HTR-8/SVneo (cell line): ENCODE measurements around the gene GBE1.
"Not testable (repeated sequence)": the region's sequence is repeated elsewhere in the genome, so short reads cannot be mapped to it uniquely, and the experiment has no call there.

ENCODE experiments used
- DNase-seq: peaks from one replicate; pipeline ENCODE4 v3.0.0; 2011; ENCODE audit warnings: low spot score, mixed read lengths; ENCODE audit not compliant: insufficient read length
- FAIRE-seq: peaks from 2 replicates; lab custom pipeline; 2011; peaks lifted over from hg19 to GRCh38; lab: Jason Lieb, UNC

Gene GBE1

DNA sequence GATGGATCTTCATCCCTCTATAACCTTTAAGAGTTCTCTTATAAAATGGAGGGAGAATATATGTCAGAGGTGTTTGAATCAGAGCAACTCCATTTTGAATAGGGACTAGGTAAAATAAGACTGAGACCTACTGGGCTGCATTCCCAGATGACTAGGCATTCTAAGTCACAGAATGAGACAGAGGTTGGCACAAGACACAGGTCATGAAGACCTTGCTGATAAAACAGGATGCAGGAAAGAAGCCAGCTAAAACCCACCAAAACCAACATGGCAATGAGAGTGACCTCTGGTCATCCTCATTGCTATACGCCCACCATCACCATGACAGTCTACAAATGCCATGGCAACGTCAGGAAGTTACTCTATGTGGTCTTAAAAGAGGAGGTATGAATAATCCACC lies 211.0 kb downstream of the GBE1 start:
- FAIRE-seq (no peak), DNase-seq (no peak)

- DNase-seq (no peak), FAIRE-seq (no peak)
These were observed 211.6 kb downstream of the GBE1 start for GRCh38 chr3:81549831-81550230.

GRCh38 chr3:81549388-81549787 lies 212.1 kb downstream of the GBE1 start:
- DNase-seq (no peak), FAIRE-seq (no peak)

DNA sequence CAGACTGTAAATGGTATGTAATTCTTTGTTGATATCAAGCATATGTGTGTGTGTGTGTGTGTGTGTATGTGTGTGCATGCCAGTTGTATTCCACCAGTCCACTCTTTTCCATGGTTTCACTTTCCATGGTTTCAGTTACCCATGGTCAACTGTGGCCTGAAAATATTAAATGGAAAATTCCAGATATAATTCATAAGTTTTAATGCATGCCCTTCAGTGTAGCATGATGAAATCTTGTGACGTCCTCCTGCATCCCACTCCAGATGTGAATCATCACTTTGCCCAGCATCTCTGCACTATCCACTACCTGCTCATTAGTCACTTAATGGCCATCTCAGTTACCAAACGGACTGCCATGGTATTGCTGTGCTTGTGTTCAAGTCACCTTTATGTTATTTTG lies 215.9 kb downstream of the GBE1 start:
- DNase-seq (no peak), FAIRE-seq (no peak)

- no peak for FAIRE-seq
- no peak for DNase-seq
These were observed 217.1 kb downstream of the GBE1 start for GRCh38 chr3:81544385-81544784.

DNA sequence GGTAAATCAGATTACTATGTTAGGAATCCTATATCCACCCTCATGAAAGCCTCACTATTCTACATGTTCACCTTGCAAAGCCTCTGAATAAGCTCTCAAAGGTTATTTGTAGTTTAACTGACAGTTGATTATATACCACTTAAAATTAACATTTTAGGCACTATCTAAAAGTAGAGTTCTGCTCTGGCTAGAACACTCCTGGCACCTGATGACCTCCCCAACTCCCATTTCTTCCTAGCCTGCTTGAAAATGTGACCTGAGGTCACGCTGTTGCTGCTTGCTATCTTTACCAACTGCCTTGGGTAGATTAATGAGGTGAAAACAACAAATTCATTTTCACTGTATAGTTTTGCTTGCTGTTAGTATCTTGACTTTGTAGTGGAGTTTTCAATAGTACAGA lies 220.7 kb downstream of the GBE1 start:
- no peak for DNase-seq
- FAIRE-seq = no peak

DNA sequence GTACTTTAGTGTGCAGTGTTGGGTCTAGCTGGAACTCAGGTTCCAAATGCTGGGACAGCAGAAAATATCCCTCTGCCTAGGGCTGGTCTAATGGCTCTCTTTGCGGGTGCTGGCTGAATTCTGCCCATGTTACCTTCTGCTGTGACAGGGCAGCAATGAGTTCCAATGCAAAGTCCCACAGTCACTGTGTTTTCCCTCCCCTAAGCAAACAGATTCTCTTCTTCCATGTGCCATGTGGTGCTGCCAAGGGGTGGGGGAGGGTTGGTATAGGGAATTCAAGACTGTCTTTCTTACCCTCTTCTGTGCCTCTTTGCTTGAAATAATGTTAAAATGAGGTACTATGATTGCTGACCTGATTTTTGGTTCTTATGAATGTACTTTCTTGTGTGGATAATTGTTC lies 229.6 kb downstream of the GBE1 start:
- no peak for DNase-seq
- FAIRE-seq = no peak

DNA sequence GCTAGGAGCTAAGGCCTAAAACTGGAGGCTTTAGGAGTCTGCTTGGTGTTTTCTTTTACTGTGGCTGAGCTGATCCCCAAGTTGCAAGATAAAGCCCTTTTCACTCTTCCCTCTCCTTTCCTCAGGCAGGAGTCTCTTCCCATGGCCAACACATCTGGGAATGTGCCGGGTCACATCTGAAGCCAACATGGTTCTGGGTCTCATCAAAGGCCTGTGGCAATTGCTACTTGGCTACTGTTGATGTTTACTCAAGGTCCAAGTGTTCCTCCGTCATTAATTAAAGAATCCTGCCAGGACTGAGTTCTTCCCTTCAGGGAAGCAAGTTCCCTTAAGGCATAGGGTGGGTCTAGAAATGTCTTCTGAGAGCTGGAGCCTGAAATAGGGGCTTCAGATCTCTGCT lies 230.2 kb downstream of the GBE1 start:
- FAIRE-seq (no peak), DNase-seq (no peak)

DNA sequence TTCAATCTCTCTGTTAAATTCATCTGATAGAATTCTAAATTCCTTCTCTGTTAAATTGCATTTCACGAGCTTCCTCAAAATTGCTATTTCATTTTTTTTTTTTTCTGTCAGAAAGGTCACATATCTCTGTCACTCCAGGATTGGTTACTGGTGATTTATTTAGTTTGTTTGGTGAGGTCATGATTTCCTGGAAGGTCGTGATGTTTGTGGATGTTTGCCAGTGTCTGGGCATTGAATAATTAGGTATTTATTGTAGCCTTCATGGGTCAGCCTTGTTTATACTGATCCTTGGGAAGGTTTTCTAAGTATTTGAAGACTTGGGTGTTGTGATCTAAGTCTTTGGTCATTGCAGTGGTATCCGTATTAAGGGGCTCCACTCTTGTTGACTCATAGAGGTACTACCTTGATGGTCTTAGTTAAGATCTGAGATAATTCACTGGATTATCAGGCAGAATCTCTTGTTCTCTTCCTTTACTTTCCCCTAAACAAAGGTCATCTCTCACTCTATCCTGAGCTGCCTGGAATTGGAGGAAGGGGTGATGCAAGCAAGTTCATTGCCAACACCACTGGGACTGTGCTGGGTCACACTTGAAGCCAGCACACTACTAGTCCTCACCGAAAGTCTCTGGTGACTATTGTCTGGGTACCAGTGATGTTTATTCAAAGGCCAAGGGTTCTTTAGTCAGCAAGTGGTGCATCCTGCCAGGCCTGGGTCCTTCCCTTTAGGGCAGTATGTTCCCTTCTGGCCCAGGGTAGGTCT lies 231.1 kb downstream of the GBE1 start:
- DNase-seq = no peak
- no peak for FAIRE-seq

- no peak for DNase-seq
- no peak for FAIRE-seq
These were observed 239.6 kb downstream of the GBE1 start for GRCh38 chr3:81521855-81522254.

DNA sequence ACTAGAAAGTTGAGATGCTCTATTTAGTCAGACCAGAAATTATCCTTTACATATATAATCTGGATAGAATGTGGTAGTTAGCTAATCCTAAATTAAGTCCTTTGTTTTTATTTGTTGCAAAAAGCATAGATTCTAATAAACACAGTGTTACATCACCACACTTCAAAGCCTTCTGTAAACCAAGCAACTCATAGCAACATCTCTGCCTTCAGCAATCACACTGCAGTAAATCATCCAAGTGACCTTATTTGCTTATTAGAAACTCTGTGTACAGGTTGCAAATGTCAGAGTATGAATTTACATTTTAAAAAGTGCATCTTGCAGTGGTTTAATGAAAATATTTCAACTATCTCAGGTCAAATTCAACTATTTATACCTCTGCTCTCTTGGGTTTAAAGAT lies 242.5 kb downstream of the GBE1 start:
- no peak for FAIRE-seq
- no peak for DNase-seq

GRCh38 chr3:81516042-81516441 lies 245.4 kb downstream of the GBE1 start:
- FAIRE-seq (no peak), DNase-seq (no peak)

DNA sequence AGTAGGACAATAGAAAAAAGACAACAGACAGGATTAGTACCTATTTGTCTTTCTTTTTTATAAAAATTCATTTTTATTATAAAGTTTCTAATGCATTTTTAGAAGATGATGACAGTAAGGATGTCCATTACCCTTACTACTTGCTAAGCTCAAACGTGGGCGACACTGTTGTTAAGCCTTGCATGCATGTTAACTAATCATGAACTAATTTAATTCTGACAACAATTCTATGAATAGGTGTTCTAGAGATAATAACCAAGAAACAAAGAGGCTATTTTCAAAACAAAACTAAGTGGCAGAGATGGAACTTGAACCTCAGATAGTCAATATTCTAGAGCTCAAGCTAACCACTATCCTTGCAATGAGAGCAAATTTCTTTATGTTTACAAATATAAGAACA lies 247.9 kb downstream of the GBE1 start:
- FAIRE-seq (no peak), DNase-seq (no peak)

GRCh38 chr3:81503026-81503425 lies 258.4 kb downstream of the GBE1 start:
- DNase-seq (no peak), FAIRE-seq (no peak)

DNA sequence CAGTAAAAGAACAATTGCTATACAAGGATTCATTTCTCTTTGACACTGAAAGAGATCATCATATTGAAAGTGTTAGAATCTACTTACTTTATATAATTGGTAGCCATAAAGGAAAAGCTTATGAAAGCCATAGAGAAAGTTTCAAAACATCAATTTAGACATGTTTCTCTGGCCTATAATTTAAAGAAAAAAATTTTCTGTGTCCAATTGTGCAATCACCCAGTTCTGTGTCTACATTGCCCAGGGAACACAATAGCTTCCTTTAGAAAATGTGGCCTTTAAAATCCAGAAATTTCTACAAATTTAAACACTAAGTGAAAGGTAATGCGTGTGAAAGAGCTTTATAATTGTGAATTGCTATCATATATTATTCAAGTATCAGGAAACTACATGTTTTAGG lies 259.2 kb downstream of the GBE1 start:
- DNase-seq = no peak

DNA sequence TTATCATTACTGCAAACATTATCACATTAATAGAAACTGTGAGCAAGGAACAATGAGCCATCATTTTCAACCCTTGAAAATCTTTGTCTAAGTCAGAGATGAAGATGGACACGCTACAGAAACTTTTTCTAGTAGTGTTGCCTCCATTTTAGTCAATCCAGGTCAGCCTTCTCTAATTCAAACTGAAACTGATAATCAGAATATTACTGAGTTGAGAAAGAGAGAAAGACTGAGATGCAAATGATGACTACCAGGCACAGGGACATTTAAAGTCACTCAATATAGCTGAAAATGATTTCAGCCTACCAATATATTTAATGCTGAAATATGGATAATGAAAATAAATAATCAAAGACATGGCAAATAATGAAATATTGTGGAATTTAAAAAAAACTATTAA lies 261.4 kb downstream of the GBE1 start:
- DNase-seq (no peak), FAIRE-seq (no peak)

More for the DNA sequence above, 259.2 kb downstream of the GBE1 start:
- no peak for FAIRE-seq

DNA sequence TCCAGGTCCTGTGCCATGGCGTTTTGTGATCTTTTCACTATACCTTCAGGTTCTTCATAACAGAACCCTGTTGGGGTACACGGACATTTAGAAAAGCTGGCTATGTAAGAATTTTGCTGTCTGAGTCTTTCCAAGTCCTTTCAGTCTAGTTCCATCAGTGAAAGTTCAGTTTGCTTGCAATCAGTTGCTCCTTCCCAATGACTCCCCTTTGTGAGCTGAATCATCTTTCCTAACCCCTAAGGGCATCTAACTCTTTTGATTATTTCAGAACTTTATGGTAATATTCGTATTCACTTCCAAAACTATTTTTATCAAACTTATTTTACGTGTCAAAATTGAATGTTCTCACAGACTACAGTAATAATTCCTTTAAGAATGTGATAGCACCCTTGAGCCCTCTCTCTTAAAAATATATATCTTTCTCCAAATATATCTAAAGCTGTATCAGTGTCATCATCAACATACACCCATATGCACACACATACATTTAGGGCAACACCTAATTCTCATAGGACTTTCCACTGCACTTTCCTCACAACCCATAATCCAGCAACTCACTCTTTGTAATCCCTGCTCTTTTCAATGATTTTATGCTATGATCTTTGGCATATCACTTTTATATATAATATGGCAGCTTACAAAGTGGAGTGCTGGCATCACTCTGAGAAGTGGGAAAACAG lies 263.7 kb downstream of the GBE1 start:
- DNase-seq (no peak), FAIRE-seq (no peak)

- FAIRE-seq (no peak), DNase-seq (no peak)
These were observed 264.9 kb downstream of the GBE1 start for GRCh38 chr3:81496407-81497104.

DNA sequence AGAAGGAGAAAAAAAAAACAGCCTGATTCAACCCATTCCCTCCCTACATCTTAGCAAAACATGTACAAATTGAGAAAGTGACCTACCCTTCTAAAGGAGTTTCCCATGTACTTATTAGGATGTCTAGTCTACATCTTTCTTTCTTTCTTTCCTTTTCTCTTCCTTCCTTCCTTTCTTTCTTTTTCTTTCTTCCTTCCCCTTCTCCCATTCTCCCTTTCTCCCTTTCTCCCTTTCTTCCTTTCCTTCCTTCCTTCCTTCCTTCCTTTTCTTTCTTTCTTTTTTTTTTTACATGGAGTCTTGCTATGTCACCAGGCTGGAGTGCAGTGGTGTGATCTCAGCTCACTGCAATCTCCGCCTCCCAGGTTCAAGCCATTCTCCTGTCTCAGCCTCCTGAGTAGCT lies 269.0 kb downstream of the GBE1 start:
- not testable (repeated sequence) for DNase-seq, FAIRE-seq

GRCh38 chr3:81492040-81492439 lies 269.4 kb downstream of the GBE1 start:
- FAIRE-seq = no peak
- DNase-seq = no peak

DNA sequence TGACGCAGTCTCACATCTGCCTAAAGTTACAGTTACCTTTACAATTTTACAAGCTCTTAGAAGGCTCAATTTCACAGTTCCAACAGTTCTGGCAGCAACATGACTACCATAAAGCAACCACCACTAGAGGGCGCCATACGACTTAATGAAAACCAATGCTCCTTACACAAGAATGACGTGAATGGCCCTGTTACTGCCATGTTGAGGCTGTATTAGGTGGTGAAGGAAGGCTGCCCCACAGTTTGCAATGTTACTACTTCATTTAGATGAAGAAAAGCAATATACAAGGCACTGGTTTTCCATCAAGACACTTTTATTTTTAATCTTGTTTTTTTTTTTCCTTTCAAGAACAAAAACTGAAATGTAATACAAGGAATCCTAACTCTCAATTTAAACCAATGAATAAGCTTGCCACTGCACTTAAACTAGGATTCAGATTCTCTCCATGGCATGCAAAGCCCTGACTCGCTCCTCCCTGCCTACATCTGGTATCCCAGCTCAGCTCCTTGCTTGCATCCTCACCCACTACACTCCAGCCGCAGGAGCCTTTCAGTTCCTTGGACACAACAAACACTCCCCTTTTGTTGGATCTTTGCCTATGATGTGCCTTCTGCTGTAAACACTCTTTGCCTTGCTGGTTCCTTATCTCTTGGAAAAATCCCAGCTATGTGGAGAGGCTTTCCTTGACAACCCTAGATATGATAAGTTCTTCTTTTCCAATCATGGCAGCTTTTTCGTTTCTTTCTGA lies 270.7 kb downstream of the GBE1 start:
- peak; percentile 38 for DNase-seq
- FAIRE-seq = peak; percentile 76
